Central memory CD4-positive, alpha-beta T cell (primary cell): ENCODE data around the gene SLC26A9.

Experiments used
- DNase-seq: peaks from one replicate; pipeline ENCODE4 v3.0.0; 2022

Gene SLC26A9

DNA sequence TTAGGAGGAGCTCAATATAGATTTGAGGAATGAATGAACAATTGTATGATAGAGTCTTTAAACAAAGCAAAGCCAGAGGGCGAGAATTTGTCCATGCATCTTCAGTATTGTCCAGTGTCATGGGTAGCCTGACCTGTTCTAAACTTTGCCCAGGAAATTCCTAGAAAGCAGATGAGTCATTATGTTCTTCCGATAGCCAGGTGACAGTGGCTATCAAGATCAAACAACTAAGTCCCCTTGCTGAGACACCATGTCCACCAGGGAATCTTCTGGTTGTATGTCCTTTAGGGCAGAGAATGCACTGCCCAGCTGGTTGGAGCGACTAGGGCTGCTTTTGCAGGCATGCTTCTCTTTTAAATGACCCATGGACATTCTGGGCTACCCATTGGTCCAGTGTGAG lies 1.8 kb upstream of the SLC26A9 start:
- no peak for DNase-seq

DNA sequence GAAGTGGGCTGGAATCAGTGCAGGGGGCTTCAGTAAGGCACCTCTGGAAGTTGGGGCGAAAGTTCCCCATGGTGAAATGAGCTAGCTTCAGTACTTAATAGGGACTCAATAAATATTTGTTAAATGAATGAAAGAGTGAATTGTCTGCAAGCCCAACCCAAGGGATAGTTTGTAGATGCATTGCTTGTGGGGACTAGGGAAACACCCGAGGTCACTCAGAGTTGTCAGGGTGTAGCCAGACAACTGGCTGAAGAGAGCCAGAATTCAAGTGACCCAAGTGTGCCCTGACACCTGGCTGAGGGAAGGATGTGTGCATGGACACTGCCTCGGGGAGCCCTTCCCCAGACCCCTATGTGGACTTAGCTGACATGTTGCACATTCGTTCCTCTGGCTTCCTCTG lies 1.3 kb upstream of the SLC26A9 start:
- DNase-seq, result no peak

DNA sequence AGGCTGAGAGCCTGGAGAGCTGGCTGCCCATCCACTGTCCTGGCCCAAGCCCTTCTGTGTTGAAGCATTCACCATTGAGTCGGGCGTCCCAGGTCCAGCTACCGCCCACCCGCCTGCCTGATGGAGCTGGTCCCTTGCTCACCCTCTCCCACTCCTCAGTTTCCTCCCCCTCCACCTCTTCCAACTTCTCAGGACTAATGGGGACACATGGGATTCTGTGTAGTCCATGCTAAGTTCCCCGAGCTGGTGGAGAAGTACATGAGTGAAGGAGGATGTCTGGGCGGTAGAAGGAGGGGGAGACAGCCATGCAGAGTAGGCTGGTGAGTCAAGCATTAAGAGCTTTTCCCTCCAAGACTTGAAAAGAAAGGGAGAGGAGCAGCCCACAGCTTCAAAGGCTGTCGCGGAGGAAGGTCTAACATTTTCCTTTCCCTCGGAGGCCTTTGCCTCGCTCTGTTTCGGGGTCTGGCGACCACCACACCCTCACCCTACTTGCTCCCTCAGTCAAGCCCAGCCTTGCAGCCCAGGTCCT lies 561 bp downstream of the SLC26A9 start:
- no peak for DNase-seq

DNA sequence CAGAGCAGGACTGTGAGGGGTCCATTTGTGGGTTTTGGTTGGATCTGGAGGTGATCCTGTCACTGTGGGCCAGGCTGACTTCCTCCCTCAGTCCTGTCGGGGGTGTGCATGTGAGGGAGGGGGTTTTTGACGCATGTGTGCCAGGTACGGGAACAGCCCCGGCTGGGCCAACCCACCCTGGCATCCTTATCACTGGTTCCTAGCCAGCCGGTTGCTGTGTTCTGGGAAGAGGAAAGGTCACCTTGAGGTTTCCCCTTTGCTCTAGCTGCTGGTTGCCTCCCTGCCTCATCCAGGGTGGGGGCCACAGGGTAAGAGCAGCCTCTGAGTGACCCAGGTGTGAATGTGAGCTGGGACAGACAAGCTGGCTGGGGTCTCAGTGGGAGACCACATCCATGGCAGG lies 2.5 kb downstream of the SLC26A9 start:
- DNase-seq, result no peak

DNA sequence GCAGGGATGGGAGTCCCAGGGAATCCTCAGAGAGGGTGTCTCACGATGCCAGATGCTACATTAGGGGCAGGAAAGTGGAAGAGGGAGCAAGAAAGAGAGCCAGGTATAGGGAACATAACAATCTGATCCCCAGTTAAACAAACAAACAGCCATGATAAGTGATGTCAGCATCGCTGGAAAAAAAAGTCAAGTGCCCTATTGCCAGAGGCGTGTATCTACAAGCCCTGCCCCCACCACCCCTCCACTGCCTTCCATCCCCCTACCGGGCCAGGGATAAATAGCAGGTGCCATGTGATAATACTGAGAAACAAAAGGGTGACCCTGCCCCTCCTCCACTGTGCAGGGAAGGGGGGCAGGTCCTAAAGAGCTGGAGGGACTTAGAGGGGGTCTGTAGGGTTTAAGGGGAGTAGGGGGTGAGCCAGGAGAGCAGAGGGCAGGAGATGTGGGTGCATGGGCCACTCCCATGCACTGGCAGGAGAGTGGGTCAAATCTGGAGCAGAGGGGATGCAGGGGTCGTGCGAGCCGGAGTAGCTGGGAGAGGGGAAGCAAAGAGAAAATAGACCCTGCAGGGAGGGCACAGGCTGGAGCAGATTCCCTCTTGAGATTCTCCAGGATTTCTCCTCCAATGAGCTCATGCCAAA lies 3.4 kb downstream of the SLC26A9 start:
- no peak for DNase-seq

DNA sequence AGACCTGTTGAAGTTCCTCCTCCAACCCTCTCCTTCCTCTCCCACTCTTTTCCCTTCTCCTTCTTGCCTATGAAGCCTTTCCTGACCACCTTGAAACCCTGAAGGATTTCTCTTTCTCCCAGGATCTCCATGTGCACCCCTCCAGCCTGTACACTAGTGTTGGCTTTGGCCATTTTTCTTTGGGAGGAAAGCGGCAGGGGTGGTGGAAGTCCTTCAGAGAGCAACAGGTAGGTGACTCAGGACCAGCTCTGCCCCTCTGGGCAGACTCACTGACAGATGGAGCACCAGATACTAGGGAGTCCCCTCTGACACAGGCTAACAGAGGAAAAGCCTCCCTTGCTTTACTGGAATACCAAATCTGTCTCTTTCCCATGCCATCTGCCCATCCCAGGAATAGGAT lies 4.6 kb downstream of the SLC26A9 start:
- DNase-seq, result no peak

DNA sequence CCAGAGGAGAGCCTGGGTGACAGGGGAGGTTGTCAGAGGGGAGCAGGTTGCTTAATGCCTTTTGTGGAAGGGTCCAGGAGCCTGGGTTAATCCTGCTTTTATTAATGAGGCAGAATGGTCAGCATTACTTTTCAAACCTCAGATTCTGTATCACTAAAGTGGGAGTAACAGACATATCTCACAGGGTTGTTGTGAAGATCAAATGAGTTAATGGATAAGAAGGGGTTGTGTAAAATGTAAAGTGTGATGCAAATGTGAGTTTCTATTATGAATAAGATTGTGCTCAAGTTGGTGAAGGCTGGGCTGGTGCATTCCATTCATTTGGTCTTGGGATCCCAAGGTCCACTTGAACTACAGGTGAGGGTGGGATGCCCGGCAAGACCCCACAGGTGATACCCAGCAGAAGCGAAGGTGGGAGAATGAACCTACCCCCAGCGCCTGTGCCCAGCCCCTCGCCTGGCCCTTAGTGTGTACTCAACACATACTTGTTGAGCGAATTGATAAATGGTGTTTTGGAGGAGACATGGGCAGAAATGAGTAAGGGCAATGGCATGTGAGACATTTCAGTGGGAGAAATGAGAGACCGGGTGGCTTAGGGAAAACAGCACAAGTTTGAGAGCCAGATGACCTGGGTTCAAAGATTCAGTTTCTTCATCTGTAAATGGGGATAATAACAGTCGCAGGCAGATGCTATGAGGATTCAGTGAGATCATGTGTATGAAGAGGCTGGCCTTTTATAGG lies 6.2 kb downstream of the SLC26A9 start:
- DNase-seq, result no peak

DNA sequence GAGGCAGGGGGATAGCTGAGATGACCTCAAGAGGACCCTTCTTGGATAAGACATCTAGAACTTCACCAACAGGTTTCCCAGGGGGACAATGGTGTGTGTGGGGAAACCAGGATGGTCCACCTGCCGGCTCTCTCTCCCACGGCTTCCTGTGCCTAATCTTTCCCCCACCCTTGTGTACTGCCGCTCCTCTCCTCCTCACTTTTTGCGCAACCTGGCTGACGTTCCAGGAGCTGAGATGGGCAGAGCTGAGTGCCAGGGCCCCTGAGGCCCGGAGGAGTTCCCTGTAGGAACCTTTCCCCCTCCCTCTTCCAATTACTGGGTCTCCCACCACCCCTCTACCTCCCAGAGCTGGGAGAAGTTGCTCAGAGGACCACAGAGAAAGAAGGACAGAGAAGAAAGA lies 6.9 kb downstream of the SLC26A9 start:
- DNase-seq, result no peak

DNA sequence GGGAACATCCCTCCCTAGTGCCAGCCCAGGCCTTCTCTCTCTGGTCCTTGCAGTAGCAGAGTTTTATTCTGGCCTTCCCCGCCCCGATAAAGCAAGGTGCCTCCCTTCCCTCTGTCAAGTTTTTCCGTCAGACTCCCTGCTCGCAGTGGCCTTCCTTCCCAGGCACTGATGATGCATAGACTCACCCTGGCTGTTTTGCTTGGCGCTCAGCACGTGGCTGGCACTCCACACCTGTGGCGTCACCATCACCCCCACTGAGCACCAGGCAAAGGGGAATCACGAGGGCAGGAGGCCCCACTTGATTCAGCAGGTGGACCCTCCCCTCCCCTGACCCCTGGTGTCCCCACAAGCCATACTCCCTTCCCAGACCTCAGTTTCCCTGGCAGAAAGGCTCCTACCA lies 7.4 kb downstream of the SLC26A9 start:
- no peak for DNase-seq

DNA sequence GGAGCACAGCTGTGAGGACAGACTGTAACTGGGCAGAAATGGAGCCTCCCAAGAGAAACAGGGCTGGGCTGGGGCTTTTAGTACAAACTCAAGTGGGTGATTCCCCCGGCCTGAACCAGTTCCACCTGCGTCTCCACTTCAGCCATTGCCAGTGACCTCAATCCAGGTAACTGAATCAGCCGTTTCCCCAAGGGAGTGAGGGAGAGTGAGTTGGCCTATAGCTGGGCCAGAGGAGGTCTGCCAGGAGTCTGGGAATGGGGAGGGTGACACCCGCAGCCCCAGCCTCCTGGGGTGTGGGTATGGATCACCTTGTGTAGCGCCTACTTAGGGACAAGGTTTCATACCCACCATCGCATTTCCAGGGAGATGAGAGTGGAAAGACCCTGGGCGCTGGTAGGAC lies 8.5 kb downstream of the SLC26A9 start:
- no peak for DNase-seq

DNA sequence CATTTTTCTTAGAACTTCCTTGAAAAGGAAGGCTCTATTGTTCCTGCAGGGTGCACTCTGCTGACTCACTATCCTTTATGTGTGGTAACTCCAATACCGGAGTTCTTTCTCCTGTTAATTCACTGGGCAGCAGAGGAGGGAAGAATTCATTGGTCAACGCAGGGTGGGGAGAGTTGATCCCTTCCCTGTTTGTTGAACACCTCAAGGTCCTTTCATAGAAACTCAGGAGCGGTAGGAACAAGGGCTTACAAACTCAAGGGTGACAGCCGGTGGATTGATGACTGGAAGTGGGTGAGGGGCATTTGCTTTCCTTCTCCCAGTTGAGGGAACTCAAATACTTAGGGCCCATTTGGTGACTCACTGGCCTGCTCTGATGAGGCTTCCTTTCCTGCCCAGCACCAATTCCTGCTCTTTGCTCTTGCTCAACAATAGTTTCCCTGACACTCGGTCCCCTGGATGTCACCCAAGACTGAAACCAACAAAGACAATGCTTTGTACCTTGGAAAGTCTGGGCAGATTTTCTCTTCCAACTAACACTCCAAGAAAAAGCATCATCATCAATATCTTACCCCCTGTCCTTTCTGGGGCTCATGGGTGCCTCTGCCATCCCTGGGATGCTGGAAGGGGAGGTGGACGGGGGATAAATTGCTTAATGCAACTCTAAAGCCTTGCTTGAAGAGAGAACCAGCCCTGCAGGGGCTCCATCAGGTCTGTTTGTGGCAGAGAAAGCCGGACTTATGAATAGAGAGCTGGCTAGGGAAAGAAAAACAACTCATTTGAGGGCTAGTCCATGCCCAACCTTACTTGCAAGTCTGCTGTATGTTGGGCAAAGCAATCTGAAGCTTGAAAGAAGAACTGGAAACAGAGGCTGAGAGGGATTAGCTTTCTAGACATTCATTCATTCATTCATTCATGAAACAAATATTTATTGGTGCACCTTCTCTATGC lies 9.3 kb downstream of the SLC26A9 start:
- DNase-seq, result no peak

DNA sequence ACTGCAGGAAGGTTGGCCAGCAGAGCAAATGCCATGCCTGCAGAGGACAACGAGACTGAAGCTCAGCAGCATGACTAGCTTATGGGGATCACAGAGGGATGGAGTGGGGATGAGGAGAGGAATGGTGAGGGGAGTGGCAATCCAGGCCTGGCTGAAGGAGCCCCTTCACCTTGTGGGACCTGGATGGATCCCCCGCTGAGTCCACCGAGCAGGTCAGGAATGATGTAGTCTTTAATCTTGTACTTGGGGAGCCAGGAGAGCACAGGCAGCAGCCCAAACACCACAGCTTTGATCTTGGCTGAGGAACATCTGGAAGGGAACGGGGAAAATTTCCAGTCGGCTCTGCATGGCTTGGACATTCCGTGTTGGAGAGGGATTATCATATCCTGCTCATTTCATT lies 10.5 kb downstream of the SLC26A9 start:
- DNase-seq, result no peak

DNA sequence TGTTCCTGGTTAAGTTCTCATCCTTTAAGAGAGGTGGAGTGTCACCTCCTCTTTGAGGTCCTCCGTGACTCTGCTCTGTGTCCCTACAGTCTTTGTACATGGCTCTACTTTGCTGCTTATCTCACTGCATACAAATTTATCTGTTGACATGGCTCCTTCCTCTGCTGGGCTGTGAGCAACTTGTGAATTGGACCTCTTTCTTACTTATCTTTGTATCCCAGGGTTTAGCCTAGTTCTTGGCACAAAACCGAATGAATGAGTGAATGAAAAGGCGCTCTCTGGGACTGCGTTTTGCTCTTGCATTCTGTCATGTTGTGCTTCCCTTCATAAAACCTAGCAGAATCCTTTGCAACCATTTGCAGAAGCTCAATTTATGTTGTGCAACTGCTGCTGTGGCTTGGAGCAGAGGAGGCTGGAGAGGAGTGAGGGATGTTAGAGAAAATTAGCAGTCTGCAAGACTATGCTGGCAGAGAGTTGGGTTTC lies 12.4 kb downstream of the SLC26A9 start:
- no peak for DNase-seq

DNA sequence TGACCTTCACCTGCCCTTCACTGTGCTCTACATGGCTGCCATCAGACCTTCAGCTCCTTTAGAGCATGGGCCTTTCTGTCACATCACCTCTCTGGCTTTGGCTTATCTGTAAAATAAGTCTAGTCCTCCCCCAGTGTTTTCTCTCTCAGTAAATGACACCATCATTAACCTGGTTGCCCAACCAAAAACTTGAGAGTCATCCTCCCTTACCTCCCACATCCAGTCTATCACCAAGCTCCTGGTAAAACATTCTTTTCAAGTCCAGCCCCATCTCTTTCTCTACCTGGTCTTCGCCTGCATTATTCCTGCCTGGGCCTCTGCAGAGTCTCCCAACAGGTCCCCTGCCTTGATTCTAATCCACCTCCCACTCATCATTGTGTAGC lies 13.1 kb downstream of the SLC26A9 start:
- no peak for DNase-seq

DNA sequence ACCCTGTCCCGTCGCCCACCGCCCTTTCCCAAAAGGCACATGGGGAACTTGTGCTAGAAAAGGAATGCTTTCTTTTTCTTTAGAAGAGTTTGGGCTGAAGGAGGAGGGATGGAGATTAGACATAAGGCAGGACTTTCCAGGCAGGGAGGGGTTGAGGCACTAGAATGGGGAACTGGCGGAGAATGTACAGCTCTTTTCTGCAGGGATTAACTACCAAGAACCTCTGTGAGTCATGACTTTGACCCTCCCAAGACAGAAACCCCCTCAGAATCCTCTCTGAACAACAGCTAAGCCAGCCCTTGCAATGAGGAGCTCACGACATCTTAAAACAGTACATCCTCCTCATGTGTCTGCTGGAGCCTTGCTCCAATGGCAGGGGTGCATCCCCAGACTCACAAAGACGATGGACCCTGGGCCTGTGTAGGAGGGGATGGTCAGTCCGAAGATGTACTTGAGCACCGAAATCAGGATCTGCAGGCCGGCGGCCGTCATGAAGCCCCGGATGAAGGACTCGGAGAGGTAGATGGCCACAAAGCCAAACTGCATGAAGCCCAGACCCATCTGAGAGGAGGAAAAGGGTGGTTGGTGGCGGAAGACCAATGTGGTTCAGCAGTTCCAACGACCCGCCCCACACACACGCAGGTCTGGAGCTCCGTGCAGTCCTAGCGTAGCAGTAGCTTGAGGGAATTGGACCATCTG lies 13.6 kb downstream of the SLC26A9 start:
- no peak for DNase-seq

DNA sequence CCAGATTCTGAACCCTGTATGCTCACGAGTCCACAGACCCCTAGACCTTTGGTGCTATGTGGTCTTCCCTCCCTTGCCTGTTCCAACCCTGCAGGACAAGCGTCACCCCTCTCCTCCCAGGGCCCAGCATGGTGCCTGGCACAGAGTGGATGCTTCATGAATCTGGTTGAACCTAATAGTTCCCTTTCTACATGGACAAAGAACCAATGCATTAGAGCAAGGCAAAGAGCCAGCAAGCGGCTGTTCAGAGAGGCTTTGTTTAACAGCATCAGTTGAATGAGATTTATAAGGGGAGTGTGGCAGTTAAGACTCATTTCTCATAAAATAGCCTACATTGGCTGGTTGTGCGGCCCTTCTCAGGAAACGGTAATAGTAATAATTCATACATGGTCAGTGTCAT lies 14.9 kb downstream of the SLC26A9 start:
- DNase-seq, result no peak

DNA sequence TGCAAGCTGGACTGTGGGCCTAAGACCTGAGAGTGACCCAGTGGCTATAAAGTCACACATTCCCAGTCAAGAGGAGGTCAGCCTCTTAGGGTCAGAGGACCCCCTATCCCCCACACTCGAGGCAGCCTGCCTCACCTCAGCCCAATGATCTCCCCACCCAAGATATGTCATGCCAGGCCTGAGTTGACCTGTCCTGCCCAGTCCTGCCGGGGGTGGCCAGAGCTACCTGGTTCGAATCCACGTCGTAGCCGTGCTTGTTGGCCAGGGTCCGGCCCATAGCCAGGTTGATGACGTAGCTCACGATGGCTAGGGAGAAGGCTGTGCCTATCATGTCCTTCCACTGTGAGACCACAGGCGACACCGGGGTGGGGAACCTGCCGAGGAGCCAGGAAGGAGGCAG lies 15.6 kb downstream of the SLC26A9 start:
- DNase-seq, result no peak

DNA sequence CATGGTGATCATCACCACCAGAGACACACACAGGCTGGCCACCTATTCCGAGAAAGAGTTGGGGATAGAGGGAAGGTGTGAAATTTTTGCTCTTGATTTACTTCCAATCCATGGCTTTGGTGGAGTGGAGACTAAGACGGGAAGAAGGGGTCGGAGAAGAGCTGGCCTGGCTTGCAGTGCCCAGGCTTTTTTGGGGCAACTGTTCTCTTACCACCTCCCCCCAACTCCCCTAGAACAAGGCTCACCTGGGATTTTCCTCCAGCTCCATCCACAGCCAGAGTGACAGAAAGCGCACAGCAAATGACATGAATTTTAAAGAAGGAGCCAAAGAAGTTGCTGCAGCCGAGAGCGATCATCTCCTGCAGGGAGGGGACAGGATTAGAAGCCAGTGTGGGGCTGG lies 16.0 kb downstream of the SLC26A9 start:
- no peak for DNase-seq

DNA sequence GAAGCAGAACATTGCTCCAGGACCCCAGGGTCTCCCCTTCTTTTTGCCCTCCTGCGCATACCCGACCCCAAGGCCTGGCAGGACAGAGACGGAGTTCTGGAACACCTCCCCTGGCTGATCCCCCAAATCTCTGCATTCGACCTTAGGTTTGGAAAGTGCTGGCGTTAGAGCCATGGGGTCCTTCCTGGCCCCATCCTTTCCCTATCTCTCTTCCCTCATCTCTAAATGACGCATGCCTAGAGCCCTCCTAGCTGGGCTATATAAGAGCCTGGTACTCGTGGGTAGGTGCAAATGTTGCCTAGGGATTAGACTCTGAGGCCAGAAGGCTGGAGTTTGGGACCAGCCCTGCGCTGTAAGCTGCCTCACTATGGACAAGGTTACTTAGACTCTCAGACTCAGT lies 16.6 kb downstream of the SLC26A9 start:
- no peak for DNase-seq

DNA sequence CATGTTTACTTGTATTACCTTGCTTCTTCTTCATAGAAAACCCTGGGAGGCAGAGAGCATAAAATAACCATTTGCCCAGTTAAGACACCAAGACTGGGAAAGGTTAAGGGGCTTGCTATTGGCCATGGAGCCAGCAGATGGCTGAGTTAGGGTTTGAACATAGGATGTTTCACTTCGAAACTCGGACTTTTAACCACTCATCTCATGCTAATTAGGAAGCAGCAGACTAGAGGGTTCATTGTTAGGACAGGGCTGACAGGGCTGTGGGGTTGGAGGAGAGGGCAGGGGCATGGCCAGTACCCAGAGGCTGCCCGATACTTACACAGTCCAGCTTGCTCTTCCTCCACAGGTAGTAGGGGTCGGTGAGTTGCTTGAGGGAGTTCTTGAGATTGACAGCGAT lies 17.0 kb downstream of the SLC26A9 start:
- no peak for DNase-seq

DNA sequence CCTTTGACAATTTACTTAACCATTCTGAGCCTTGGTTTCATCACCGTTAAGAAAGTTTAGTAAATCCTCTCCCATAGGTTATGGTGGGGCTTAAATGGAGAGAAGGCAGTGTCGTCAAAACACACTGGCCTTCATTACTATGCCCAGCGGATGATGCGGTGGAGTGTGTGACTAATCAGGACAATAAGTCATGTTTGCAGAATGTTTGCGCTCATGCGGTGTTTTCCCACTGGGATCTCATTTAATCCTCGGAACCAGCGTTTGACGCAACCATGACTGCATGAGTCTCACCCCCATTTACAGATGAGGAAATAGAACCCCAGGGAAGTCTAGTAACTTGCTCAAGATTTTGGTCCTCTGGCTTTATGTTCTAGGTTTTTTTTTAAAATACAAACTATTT lies 17.5 kb downstream of the SLC26A9 start:
- DNase-seq, result no peak

DNA sequence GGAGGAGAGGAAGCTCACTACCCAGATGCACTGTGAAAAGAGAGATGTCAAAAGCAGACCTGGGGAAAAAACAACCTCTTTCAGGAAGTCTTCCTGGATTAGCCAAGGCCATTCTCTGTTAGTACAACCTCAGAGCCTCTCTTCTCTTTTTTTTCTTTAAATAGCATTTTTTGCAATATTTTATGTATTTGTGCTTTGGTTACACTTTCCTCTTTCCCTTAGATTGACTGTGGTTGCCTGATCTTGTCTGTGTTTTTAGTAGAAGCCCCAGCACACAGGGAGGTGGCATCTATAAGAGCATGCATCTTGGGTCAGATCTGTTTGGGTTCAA lies 18.8 kb downstream of the SLC26A9 start:
- no peak for DNase-seq
